B cell (primary cell): ENCODE results near the gene MOSPD3. TPM values are rescaled to one million over a fixed set of nuclear protein-coding genes. Genes with fewer than 3 reads are reported as not detected.

Experiments
- ATAC-seq: fragments of 200-7000 bp; cut with Tn5 transposase; one replicate; pipeline ENCODE4 v1.10.0; 2021; ENCODE audit warnings: low read depth, mild to moderate bottlenecking, moderate number of reproducible peaks, moderate library complexity
- CTCF ChIA-PET: fragments of 350-600 bp; sonication (Branson Sonifier 250); formaldehyde crosslinking; loops from one replicate; lab custom pipeline; 2021; ENCODE audit warnings: antibody characterized with exemption, inconsistent platforms; lab: Charles Lee
- POLR2A ChIA-PET: fragments of 350-600 bp; sonication (Branson Sonifier 250); formaldehyde crosslinking; loops from one replicate; lab custom pipeline; 2021; ENCODE audit warnings: antibody characterized with exemption; lab: Charles Lee
- DNase-seq: peaks from one replicate; pipeline ENCODE4 v3.0.0; 2013
- H2AFZ ChIP-seq: 2 replicates; pipeline ENCODE4 v1.6.1; 2012; ENCODE audit warnings: mild to moderate bottlenecking, low read depth, low read length; ENCODE audit not compliant: insufficient read depth, poor library complexity, severe bottlenecking
- H3K27ac ChIP-seq, 2 donors: 1 replicate in 1 of 2; 2 replicates in 1 of 2; pipeline ENCODE4 v1.5.1; 2012 to 2013; ENCODE audit warnings: low read length in 2 of 2, mild to moderate bottlenecking in 2 of 2, moderate library complexity in 1 of 2
- H3K27me3 ChIP-seq, 4 experiments: fragments of 200-600 bp in 1 of 4; sonication (generic) in 1 of 4; replicated peaks in 1 of 4; 1 replicate in 2 of 4; 2 replicates in 2 of 4; pipeline versions ENCODE4 v1.6.1 to v1.7.0; 2013 to 2016; ENCODE audit warnings: low read length in 3 of 4, mild to moderate bottlenecking in 2 of 4, mixed read lengths in 1 of 4, moderate library complexity in 1 of 4; ENCODE audit not compliant: insufficient read depth in 4 of 4, control insufficient read depth in 3 of 4; ENCODE audit errors: control extremely low read depth in 1 of 4
- H3K36me3 ChIP-seq, 2 experiments: replicated peaks in 1 of 2; 1 replicate in 1 of 2; 2 replicates in 1 of 2; pipeline versions ENCODE4 v1.6.1 to v1.7.1; 2013; ENCODE audit warnings: low read length in 1 of 2; ENCODE audit not compliant: insufficient read depth in 2 of 2, control insufficient read depth in 1 of 2; ENCODE audit errors: control extremely low read depth in 1 of 2, extremely low read depth in 1 of 2
- H3K4me1 ChIP-seq, 2 donors: fragments of 200-600 bp in 1 of 2; sonication (generic) in 1 of 2; 1 replicate in 1 of 2; 2 replicates in 1 of 2; pipeline versions ENCODE4 v1.5.1 to v1.6.1; 2013 to 2017; ENCODE audit warnings: low read length in 2 of 2; ENCODE audit not compliant: control insufficient read depth in 2 of 2, insufficient read depth in 2 of 2
- H3K4me2 ChIP-seq: replicated peaks from 2 replicates; pipeline ENCODE3; 2012; ENCODE audit warnings: mild to moderate bottlenecking, low read depth, low read length; ENCODE audit not compliant: poor library complexity, severe bottlenecking
- H3K4me3 ChIP-seq, 5 experiments: fragments of 200-600 bp in 1 of 5; sonication (generic) in 1 of 5; 1 replicate in 3 of 5; 2 replicates in 2 of 5; pipeline versions ENCODE4 v1.5.1 to v1.7.0; 2011 to 2016; ENCODE audit warnings: low read length in 4 of 5, mild to moderate bottlenecking in 4 of 5, low read depth in 2 of 5, control low read depth in 1 of 5, moderate library complexity in 1 of 5; ENCODE audit not compliant: insufficient read depth in 1 of 5; ENCODE audit errors: control extremely low read depth in 1 of 5, extremely low read depth in 1 of 5
- H3K79me2 ChIP-seq: fragments of 200-600 bp; sonication (generic); one replicate; pipeline ENCODE4 v1.6.0; 2016; ENCODE audit warnings: low read length; ENCODE audit not compliant: control insufficient read depth, insufficient read depth
- H3K9ac ChIP-seq: fragments of 200-600 bp; sonication (generic); 2 replicates; pipeline ENCODE4 v1.6.1; 2017; ENCODE audit warnings: mild to moderate bottlenecking, low read length, moderate library complexity
- H3K9me3 ChIP-seq, 3 donors: one replicate each; pipeline versions ENCODE4 v1.6.1 to v1.7.1; 2013; ENCODE audit warnings: low read length in 2 of 3; ENCODE audit not compliant: control insufficient read depth in 2 of 3, insufficient read depth in 1 of 3; ENCODE audit errors: control extremely low read depth in 1 of 3
- H4K20me1 ChIP-seq: 2 replicates; pipeline ENCODE4 v1.6.0; 2012; ENCODE audit warnings: mild to moderate bottlenecking, low read length; ENCODE audit not compliant: insufficient read depth, control insufficient read depth, poor library complexity, severe bottlenecking
- H3K27ac Mint-ChIP-seq: one replicate; pipeline ENCODE4 v1.8.0; 2021; ENCODE audit warnings: mixed read lengths
- H3K27me3 Mint-ChIP-seq: one replicate; pipeline ENCODE4 v1.8.0; 2021; ENCODE audit warnings: mixed read lengths
- H3K4me1 Mint-ChIP-seq: one replicate; pipeline ENCODE4 v1.8.0; 2021; ENCODE audit warnings: mixed read lengths
- H3K4me3 Mint-ChIP-seq: one replicate; pipeline ENCODE4 v1.8.0; 2021; ENCODE audit warnings: mixed read lengths
- H3K9me3 Mint-ChIP-seq: one replicate; pipeline ENCODE4 v1.8.0; 2022; ENCODE audit warnings: mixed read lengths; ENCODE audit not compliant: insufficient read depth
- CTCF ChIP-seq: fragments of 200-600 bp; IDR thresholded peaks from one replicate; pipeline ENCODE4 v1.8.0; 2022; ENCODE audit warnings: antibody characterized with exemption, mild to moderate bottlenecking
- EZH2 ChIP-seq: IDR thresholded peaks from 2 replicates; pipeline ENCODE4 v1.6.1; 2012; ENCODE audit warnings: borderline replicate concordance, low read depth, mild to moderate bottlenecking, moderate library complexity, low read length; ENCODE audit not compliant: insufficient read depth, poor library complexity, severe bottlenecking
- WGBS: methylation state at CpG from one replicate; pipeline ENCODE4 v1.1.5; 2013; ENCODE audit warnings: missing lambda C conversion rate; ENCODE audit not compliant: insufficient coverage; 5-methylcytosine and 5-hydroxymethylcytosine counted together
- intact Hi-C: fragments of 100-400 bp; cut with micrococcal nuclease; formaldehyde crosslinking; loops from one replicate; pipeline ENCODE4 v1.10.0; 2022
- polyA plus RNA-seq: library from polyadenylated mRNA; depleted of rRNA; stranded (reverse); fragments of >200 nt; gene quantifications from 2 replicates; pipeline ENCODE4 v1.2.3, GENCODE V29; 2012
- total RNA-seq, 2 donors: library from RNA; stranded (reverse); fragments of 120-200 nt in 1 of 2; gene quantifications; 1 replicate in 1 of 2; 2 replicates in 1 of 2; pipeline versions ENCODE4 v1.2.3 to v1.2.4, GENCODE V29; 2013 to 2022

The MOSPD3 gene
- total and polyA plus RNA-seq, 2 donors (not counting 1 experiment from before 2014, with no cell fraction given) = 18.8 to 19.2 TPM

- H3K9ac ChIP-seq = no peak overlapping the region
- 98% methylated on average over 11 of the region's 13 CpGs for WGBS
These were observed 35.9 kb upstream of the MOSPD3 start for GRCh38 chr7:100576384-100576993.

More at GRCh38 chr7:100576384-100576993, 35.9 kb upstream of the MOSPD3 start:
- intact Hi-C loops = no loop called here
- no peak overlapping the region for H3K4me2 ChIP-seq
- TF ChIP-seq CTCF = no peak
- no peak for TF ChIP-seq EZH2
- ATAC-seq (no peak), DNase-seq (peak; percentile 14)
- CTCF ChIA-PET = no interaction called here
- H3K27me3 ChIP-seq = no peaks in the 10 kb centered on the region
- H2AFZ ChIP-seq = no peak overlapping the region
- H3K9me3 ChIP-seq = no peaks in the 10 kb centered on the region
- H4K20me1 ChIP-seq = peaks cover 83% of the 10 kb centered on the region
- no peak overlapping the region for H3K27ac Mint-ChIP-seq
- no peak overlapping the region for H3K27ac ChIP-seq
- H3K4me1 ChIP-seq = peaks cover 0 to 5% of the 10 kb centered on the region in 2 donors
- H3K9me3 Mint-ChIP-seq = no peaks in the 10 kb centered on the region
- no peak overlapping the region for H3K4me3 Mint-ChIP-seq
- H3K36me3 ChIP-seq = peaks cover 0 to 73% of the 10 kb centered on the region in 2 experiments
- no peaks in the 10 kb centered on the region for H3K27me3 Mint-ChIP-seq
- peaks cover 7% of the 10 kb centered on the region for H3K4me1 Mint-ChIP-seq
- no peak overlapping the region for H3K4me3 ChIP-seq
- POLR2A ChIA-PET = no interaction called here
- H3K79me2 ChIP-seq = peaks cover 40% of the 10 kb centered on the region
